ENCODE measurements around the gene COL1A1. TPM values are rescaled to one million over a fixed set of nuclear protein-coding genes. Genes with fewer than 3 reads are reported as not detected.

Gene COL1A1
- total and polyA plus RNA-seq, 2 of the 13 experiments (the other 11 are each of a cell fraction or from before 2014, with no cell fraction given) = 0.05 TPM; not detected in 1

DNA sequence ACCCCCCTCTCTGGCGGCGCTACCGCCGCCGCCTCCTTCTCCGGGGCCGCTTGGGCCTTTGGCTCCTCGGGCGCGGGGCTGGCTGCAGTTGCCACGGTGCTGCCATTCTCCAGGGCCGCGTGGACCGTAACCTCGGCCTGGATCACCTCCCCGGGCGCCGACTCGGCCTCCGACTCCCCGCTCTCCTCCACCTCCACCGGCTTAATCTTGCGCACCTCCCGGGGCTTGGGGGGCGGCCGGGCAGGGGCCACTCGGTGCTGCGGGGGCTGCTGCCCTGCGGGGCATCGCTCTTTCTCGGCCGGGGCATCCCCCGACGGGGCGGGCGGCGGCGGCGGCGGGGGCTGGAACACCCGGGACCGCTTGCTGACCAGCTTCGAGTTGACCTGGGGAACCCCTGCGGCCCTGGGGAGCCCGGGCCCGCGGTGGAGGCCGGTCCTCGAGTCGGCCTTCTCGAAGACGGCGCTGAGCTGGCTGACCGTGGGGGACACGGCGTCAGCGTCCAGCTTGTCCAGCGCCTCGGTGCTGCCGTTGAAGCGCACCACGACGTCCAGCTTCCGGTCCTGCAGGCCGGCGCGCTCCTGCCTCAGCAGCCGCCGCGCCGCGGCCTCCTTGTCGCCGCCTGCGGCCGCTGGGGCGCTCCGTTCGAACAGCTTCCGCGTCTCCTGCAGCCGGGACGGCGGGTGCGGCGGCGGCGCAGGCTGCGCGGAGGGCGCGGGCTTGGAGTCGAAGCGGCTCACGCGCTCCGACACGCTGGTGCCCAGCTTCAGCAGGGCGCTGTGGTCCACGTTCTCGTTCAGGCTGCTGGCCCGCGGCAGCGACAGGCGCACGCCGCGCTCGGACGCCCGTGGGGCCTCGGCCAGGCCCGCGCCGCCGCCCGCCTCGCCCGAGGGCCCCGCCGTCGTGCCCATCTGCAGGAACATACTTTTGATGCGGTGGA lies 51.7 kb downstream of the COL1A1 start (continued):
- no peak for TF ChIP-seq FOXP1 (IDR thresholded peaks at IDR 0.05)
- TF ChIP-seq FOXP1 (CRISPR knock-in tag; IDR thresholded peaks at IDR 0.05) = no peak
- TF ChIP-seq BRD4 (CRISPR knock-in tag; IDR thresholded peaks at IDR 0.05) = peak; percentile 78; the same call in 1 of the 2 replicates
- TF ChIP-seq SP140L (CRISPR knock-in tag; IDR thresholded peaks at IDR 0.05; ENCODE audit: borderline replicate concordance) = no peak
- peak; percentile 55; the same call in 1 of the 2 replicates for TF ChIP-seq ZNF790 (CRISPR knock-in tag; IDR thresholded peaks at IDR 0.05; ENCODE audit: borderline replicate concordance)
- no peak for TF ChIP-seq CEBPB (IDR thresholded peaks at IDR 0.05; ENCODE audit: borderline replicate concordance, low read depth, low read length)
- no peak for TF ChIP-seq RELA (CRISPR knock-in tag; IDR thresholded peaks at IDR 0.05)
- TF ChIP-seq FOXJ3 (CRISPR knock-in tag; IDR thresholded peaks at IDR 0.05; ENCODE audit: borderline replicate concordance) = no peak
- TF ChIP-seq AKAP8 (CRISPR knock-in tag; IDR thresholded peaks at IDR 0.05) = no peak; the same call in 1 of the 2 replicates
- TF ChIP-seq, protein P1, sequence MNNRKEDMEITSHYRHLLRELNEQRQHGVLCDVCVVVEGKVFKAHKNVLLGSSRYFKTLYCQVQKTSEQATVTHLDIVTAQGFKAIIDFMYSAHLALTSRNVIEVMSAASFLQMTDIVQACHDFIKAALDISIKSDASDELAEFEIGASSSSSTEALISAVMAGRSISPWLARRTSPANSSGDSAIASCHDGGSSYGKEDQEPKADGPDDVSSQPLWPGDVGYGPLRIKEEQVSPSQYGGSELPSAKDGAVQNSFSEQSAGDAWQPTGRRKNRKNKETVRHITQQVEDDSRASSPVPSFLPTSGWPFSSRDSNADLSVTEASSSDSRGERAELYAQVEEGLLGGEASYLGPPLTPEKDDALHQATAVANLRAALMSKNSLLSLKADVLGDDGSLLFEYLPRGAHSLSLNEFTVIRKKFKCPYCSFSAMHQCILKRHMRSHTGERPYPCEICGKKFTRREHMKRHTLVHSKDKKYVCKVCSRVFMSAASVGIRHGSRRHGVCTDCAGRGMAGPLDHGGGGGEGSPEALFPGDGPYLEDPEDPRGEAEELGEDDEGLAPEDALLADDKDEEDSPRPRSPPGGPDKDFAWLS (CRISPR knock-in tag; IDR thresholded peaks at IDR 0.05; ENCODE audit: borderline replicate concordance) = 0 out of 2 replicates have a peak, but pooled peaks have one; percentile 33
- TF ChIP-seq, protein P2, sequence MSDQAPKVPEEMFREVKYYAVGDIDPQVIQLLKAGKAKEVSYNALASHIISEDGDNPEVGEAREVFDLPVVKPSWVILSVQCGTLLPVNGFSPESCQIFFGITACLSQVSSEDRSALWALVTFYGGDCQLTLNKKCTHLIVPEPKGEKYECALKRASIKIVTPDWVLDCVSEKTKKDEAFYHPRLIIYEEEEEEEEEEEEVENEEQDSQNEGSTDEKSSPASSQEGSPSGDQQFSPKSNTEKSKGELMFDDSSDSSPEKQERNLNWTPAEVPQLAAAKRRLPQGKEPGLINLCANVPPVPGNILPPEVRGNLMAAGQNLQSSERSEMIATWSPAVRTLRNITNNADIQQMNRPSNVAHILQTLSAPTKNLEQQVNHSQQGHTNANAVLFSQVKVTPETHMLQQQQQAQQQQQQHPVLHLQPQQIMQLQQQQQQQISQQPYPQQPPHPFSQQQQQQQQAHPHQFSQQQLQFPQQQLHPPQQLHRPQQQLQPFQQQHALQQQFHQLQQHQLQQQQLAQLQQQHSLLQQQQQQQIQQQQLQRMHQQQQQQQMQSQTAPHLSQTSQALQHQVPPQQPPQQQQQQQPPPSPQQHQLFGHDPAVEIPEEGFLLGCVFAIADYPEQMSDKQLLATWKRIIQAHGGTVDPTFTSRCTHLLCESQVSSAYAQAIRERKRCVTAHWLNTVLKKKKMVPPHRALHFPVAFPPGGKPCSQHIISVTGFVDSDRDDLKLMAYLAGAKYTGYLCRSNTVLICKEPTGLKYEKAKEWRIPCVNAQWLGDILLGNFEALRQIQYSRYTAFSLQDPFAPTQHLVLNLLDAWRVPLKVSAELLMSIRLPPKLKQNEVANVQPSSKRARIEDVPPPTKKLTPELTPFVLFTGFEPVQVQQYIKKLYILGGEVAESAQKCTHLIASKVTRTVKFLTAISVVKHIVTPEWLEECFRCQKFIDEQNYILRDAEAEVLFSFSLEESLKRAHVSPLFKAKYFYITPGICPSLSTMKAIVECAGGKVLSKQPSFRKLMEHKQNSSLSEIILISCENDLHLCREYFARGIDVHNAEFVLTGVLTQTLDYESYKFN (CRISPR knock-in tag; conservative IDR thresholded peaks at IDR 0.05) = no peak
- no peak for TF ChIP-seq DPF2 (CRISPR knock-in tag; IDR thresholded peaks at IDR 0.05; ENCODE audit: borderline replicate concordance, low read depth)
- no peak for TF ChIP-seq ZNF326 (CRISPR knock-in tag; IDR thresholded peaks at IDR 0.05; ENCODE audit: borderline replicate concordance)
- no peak for TF ChIP-seq MEF2D (CRISPR knock-in tag; IDR thresholded peaks at IDR 0.05)
- no peak for TF ChIP-seq SIX4 (CRISPR knock-in tag; IDR thresholded peaks at IDR 0.05)
- TF ChIP-seq ELF1 (CRISPR knock-in tag; IDR thresholded peaks at IDR 0.05) = no peak
- TF ChIP-seq ZNF292 (CRISPR knock-in tag; IDR thresholded peaks at IDR 0.05; ENCODE audit: borderline replicate concordance, low read depth) = no peak
- TF ChIP-seq KLF15 (CRISPR knock-in tag; IDR thresholded peaks at IDR 0.05; ENCODE audit: borderline replicate concordance) = peak; percentile 74; the same call in 1 of the 2 replicates
- TF ChIP-seq, protein P3, sequence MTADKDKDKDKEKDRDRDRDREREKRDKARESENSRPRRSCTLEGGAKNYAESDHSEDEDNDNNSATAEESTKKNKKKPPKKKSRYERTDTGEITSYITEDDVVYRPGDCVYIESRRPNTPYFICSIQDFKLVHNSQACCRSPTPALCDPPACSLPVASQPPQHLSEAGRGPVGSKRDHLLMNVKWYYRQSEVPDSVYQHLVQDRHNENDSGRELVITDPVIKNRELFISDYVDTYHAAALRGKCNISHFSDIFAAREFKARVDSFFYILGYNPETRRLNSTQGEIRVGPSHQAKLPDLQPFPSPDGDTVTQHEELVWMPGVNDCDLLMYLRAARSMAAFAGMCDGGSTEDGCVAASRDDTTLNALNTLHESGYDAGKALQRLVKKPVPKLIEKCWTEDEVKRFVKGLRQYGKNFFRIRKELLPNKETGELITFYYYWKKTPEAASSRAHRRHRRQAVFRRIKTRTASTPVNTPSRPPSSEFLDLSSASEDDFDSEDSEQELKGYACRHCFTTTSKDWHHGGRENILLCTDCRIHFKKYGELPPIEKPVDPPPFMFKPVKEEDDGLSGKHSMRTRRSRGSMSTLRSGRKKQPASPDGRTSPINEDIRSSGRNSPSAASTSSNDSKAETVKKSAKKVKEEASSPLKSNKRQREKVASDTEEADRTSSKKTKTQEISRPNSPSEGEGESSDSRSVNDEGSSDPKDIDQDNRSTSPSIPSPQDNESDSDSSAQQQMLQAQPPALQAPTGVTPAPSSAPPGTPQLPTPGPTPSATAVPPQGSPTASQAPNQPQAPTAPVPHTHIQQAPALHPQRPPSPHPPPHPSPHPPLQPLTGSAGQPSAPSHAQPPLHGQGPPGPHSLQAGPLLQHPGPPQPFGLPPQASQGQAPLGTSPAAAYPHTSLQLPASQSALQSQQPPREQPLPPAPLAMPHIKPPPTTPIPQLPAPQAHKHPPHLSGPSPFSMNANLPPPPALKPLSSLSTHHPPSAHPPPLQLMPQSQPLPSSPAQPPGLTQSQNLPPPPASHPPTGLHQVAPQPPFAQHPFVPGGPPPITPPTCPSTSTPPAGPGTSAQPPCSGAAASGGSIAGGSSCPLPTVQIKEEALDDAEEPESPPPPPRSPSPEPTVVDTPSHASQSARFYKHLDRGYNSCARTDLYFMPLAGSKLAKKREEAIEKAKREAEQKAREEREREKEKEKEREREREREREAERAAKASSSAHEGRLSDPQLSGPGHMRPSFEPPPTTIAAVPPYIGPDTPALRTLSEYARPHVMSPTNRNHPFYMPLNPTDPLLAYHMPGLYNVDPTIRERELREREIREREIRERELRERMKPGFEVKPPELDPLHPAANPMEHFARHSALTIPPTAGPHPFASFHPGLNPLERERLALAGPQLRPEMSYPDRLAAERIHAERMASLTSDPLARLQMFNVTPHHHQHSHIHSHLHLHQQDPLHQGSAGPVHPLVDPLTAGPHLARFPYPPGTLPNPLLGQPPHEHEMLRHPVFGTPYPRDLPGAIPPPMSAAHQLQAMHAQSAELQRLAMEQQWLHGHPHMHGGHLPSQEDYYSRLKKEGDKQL (CRISPR knock-in tag; IDR thresholded peaks at IDR 0.05; ENCODE audit: low read depth) = no peak
